Dermis lymphatic vessel endothelial cell (primary cell): ENCODE data around the gene KRT27. TPM values are rescaled to one million over a fixed set of nuclear protein-coding genes. Genes with fewer than 3 reads are reported as not detected.

Experiments
- total RNA-seq: library from RNA; depleted of rRNA; stranded (reverse); fragments of >200 nt; gene quantifications from 2 replicates; pipeline ENCODE4 v1.2.1, GENCODE V29; 2014

Gene KRT27
- total RNA-seq = not detected in 2 replicates

GRCh38 chr17:40782450-40782849, at the start of gene KRT27:
KRT27 (minus strand) TSS chr17:40782550; CDS start chr17:40782493, 57 bp downstream.

GRCh38 chr17:40822132-40822812, 39.9 kb upstream of the KRT27 start, which contains the start of gene KRT10:
KRT10 (minus strand) TSS chr17:40822614; CDS start chr17:40822585, 29 bp downstream.

GRCh38 chr17:40799859-40800258, 17.5 kb upstream of the KRT27 start, which contains the start of gene KRT28:
KRT28 (minus strand) TSS chr17:40799959; CDS start chr17:40799893, 66 bp downstream.

GRCh38 chr17:40772101-40772500, 10.2 kb downstream of the KRT27 start, which contains the start of gene KRT26:
KRT26 (minus strand) TSS chr17:40772201; CDS start chr17:40772113, 88 bp downstream.

GRCh38 chr17:40755231-40755630, 27.1 kb downstream of the KRT27 start, which contains the start of gene KRT25:
KRT25 (minus strand) TSS chr17:40755331; CDS start chr17:40755271, 60 bp downstream.

Other genes starting within 250 kb of the KRT27 start
- under 0.01 TPM in 1 of 2 replicates, not detected in the other for gene CCR7, start 217.1 kb downstream of the KRT27 start, total RNA-seq
- 72.3 and 106 TPM in 2 replicates for gene SMARCE1, start 134.7 kb downstream of the KRT27 start, total RNA-seq
- 0.22 and 0.60 TPM in 2 replicates for gene KRT222, start 117.4 kb downstream of the KRT27 start, total RNA-seq
- not detected in 2 replicates for gene KRT24, start 78.8 kb downstream of the KRT27 start, total RNA-seq
- not detected in 2 replicates for gene KRT25, start 27.2 kb downstream of the KRT27 start, total RNA-seq
- not detected in 2 replicates for gene KRT26, start 10.3 kb downstream of the KRT27 start, total RNA-seq
- gene KRT28, start 17.4 kb upstream of the KRT27 start, total RNA-seq = not detected in 2 replicates
- gene KRT10, start 40.1 kb upstream of the KRT27 start, total RNA-seq = 2.4 and 2.7 TPM in 2 replicates
- not detected in 2 replicates for gene KRT12, start 84.7 kb upstream of the KRT27 start, total RNA-seq
- gene KRT20, start 102.7 kb upstream of the KRT27 start, total RNA-seq = not detected in 2 replicates
- 0.34 and 1.7 TPM in 2 replicates for gene KRT23, start 155.1 kb upstream of the KRT27 start, total RNA-seq
- gene KRT39, start 184.4 kb upstream of the KRT27 start, total RNA-seq = not detected in 2 replicates
- gene KRT40, start 201.8 kb upstream of the KRT27 start, total RNA-seq = not detected in 2 replicates
- gene KRTAP3-3, start 211.6 kb upstream of the KRT27 start, total RNA-seq = not detected in 2 replicates
- not detected in 2 replicates for gene KRTAP3-2, start 217.4 kb upstream of the KRT27 start, total RNA-seq
- not detected in 2 replicates for gene KRTAP3-1, start 226.6 kb upstream of the KRT27 start, total RNA-seq
- gene KRTAP1-5, start 244.7 kb upstream of the KRT27 start, total RNA-seq = not detected in 2 replicates
- not detected in 2 replicates for gene KRTAP1-4, start 247.6 kb upstream of the KRT27 start, total RNA-seq